GM12873 (cell line): ENCODE data around the gene CSNK1G2.

ENCODE experiments used
- TF ChIP-seq, protein P1 (sequence below): IDR thresholded peaks from 2 replicates; pipeline ENCODE4 v1.5.1; 2012; ENCODE audit warnings: low read depth, mild to moderate bottlenecking, moderate library complexity, low read length, control low read depth; ENCODE audit not compliant: insufficient read depth; ENCODE audit errors: missing control alignments

The CSNK1G2 gene

DNA sequence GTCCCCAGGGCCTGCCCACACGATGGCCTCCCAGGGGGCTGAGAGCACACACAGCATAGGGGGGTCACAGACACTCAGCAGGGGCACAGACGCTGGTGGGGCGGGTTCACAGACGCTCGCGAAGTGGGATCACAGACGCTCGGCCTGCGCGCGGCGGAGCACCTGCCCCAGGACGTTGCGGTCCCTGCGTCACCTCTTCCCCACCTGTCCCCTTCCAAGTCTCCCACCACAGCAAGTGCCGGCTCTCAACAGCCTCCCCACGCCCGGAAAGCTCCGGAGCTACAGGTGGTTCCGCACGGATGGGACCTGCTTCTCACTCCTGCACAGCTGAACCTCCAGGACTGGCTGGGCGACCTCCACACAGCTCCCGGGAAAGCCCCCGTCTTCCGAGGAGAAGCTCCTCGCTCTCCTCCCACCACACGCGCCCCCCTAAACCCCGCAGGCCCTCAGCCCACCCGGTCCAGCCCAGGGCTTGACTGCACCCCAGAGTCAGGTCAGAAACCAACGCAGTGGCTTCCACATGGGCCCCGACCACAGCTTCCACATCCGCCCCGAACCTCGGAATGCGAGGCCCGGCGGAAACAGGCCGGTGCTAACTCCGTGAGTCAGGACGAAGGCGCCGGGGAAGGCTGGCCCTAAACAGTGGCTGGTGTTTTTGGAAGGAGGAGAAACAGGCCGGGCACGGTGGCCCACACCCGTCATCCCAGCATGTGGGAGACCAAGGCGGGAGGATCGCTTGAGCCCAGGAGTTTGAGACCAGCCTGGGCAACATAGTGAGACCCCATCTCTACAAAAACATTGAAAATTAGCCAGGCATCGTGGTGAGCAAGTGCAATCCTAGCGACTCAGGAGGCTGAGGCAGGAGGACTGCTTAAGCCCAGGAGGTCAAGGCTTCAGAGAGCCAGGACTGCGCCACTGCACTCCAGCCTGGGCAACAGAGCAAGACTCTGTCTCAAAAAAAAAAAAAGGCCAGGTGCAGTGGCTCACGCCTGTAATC lies 58.0 kb downstream of the CSNK1G2 start:
- TF ChIP-seq, protein P1, sequence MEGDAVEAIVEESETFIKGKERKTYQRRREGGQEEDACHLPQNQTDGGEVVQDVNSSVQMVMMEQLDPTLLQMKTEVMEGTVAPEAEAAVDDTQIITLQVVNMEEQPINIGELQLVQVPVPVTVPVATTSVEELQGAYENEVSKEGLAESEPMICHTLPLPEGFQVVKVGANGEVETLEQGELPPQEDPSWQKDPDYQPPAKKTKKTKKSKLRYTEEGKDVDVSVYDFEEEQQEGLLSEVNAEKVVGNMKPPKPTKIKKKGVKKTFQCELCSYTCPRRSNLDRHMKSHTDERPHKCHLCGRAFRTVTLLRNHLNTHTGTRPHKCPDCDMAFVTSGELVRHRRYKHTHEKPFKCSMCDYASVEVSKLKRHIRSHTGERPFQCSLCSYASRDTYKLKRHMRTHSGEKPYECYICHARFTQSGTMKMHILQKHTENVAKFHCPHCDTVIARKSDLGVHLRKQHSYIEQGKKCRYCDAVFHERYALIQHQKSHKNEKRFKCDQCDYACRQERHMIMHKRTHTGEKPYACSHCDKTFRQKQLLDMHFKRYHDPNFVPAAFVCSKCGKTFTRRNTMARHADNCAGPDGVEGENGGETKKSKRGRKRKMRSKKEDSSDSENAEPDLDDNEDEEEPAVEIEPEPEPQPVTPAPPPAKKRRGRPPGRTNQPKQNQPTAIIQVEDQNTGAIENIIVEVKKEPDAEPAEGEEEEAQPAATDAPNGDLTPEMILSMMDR: no peak

DNA sequence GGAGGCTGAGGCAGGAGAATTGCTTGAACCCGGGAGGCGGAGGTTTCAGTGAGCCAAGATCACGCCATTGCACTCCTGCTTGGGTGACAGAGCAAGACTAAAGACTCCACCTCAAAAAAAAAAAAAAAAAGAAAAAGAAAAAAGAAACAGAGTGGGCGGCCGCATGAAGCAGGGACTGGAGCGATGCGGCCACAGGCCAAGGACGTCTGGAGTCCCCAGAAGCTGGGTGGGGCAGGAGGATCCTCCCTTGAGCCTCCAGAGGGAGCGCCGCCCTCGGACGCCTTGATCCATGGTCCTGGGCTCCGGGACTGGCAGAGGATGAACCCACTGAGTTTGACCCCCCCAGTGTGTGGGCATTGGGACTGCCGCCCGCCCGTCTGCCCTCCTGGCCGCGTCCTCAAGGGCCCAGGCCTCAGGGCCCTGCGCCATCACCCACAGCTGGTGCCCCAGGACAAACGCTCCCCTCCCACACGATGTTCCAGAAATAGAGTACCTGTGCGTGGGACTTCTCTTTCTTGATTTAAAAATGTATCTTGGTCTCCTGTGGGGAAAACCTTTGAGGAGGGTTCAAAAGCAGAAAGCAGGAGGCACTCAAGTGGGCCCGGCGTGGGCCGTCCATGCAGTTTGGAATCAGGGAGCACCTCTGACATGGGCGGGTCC lies 59.0 kb downstream of the CSNK1G2 start:
- TF ChIP-seq, protein P1: no peak

DNA sequence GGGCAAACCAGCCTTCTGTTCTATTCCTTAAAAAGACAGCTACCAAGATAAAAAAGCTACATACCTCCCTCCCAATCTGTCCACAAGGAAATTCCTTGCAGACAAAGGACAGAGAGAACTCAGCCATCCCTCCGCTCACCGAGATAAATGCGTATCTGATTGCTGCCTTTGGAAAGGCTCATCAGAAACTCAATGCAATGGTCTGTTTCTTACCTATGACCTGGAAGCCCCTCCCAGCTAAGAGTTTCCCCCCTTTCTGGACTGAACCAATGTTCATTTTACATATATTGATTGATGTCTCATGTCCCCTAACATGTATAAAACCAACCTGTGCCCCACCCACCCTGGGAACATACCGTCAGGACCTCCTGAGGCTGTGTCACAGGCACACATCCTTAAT lies 62.9 kb downstream of the CSNK1G2 start:
- TF ChIP-seq, protein P1: no peak

DNA sequence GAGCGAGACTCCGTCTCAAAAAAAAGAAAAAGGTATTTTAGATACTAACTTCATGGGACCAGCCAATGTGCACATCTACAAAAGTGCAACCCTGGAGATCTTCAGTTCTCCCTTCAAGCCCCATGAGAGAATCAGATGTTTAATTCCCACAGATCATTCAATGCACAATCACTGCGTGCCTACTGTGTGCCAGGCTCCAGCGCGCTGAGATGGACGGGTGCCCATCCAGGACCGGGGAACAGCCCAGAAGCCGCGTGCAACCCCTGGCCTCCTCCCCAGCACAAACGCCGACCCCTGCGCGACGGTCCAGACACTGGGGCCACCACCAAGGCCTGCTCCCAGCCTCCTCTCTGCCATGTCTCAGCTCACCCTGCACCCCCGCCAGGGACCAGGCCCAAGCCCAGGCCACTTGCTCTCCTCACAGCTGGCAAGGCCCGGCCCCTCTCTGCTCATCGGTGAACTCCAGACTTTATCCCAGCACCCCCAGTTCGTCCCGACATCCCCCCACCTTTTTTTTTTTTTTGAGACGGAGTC lies 69.2 kb downstream of the CSNK1G2 start:
- TF ChIP-seq, protein P1: no peak

DNA sequence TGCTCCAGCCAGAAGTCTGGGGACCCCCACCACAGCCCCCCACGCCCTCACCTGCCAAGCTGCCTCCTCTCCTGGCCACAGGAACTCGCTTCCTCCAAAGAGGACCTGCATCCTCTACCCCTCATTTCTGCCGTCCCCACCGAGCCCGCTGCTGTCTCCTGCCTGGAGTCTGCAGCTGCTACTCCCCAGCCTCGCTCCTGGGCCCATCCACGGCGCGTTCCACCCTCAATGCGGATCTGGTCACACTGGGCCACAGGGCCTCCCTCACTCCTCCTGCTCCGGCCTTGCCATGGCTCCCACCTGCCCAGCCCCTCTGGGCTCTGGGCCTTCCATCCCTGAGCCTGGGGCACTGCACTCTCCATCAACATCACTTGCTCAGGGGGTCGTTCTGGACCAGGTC lies 70.2 kb downstream of the CSNK1G2 start:
- TF ChIP-seq, protein P1: no peak

DNA sequence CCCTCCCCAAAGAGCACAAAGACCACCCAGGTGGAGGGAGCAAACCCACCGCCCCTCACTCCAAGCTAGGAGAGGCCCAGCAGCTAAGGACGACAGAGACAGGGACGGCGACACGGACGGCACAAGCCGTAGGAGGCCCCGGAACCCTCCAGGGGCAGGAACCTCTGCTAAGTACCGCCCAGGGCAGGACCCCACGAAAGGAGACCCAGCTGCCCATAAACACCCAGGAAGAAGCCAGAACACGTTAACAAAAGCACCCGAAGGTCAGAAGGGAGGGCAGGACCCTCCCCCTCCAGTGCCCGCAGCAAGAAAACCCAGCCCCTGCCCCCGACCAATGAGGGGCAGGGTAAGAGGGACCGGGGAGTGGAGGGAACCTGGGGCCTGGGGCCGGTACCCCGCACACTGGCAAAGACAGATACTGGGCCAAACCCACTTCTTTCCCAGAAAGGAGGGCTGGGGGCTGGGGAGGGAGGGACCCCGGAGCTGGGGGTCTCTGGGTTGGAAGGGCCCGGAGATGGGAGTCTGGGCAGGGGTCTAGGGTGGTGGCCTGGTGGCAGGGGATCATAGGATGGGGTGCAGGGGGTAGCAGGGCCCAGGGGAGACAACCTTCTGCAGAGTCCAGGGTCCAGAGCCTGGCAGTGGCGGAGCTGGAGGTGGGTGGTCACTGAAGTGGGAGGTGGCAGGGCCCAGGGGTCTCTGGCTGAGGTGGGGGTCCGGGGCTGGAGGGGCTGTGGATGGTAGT lies 72.1 kb downstream of the CSNK1G2 start:
- TF ChIP-seq, protein P1: no peak

DNA sequence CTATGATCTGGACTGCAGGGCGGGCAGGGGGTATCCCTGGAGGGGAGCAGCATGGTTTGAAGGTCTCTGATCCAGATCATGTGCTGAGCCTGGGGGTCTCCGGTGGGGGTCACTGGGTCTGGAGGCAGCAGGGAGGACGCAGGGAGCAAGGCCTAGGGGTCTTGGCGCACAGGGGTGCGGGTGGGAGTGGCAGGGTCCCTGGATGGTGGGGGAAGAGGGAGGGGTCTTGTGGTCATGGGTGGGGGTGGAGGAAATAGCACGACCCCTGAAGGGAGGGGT lies 72.7 kb downstream of the CSNK1G2 start:
- TF ChIP-seq, protein P1: no peak
